GM10248 (cell line): ENCODE measurements around the gene ATP1A1.

ENCODE experiments used
- CTCF ChIA-PET: fragments of 300-600 bp; sonication (Branson Sonifier 250); formaldehyde crosslinking; extraction: SDS; loops from one replicate; lab custom pipeline; 2021; ENCODE audit warnings: antibody characterized with exemption; lab: Yijun Ruan, JAX
- POLR2A ChIA-PET: fragments of 350-650 bp; sonication (Branson Sonifier 250); formaldehyde crosslinking; extraction: SDS; loops from one replicate; lab custom pipeline; 2020; ENCODE audit warnings: antibody characterized with exemption; lab: Yijun Ruan, JAX
- DNase-seq: peaks from one replicate; pipeline ENCODE4 v3.0.0; 2012; ENCODE audit errors: extremely low spot score
- CTCF ChIP-seq: IDR thresholded peaks from 2 replicates; pipeline ENCODE4 v1.5.1; 2012; ENCODE audit warnings: mild to moderate bottlenecking, low read depth; ENCODE audit errors: extremely low read depth, missing control alignments, control extremely low read depth

ATP1A1 gene

GRCh38 chr1:116387551-116387950 is 14.5 kb downstream of the ATP1A1 start:
- CTCF ChIA-PET, result interaction anchor here (1.0 to 1.4 kb wide), 2 partner anchors 98 to 249 kb away, joined by 3 read pairs; no protein-coding TSS in a partner anchor
- POLR2A ChIA-PET, result interaction anchor here (0.8 kb wide), 1 partner anchor 17 kb away, joined by 3 read pairs; no protein-coding TSS in a partner anchor
- TF ChIP-seq CTCF, result no peak
- DNase-seq, result no peak

- POLR2A ChIA-PET, result interaction anchor here (0.8 kb wide), 1 partner anchor 17 kb away, joined by 3 read pairs; no protein-coding TSS in a partner anchor
- no peak for DNase-seq
- TF ChIP-seq CTCF, result no peak
- CTCF ChIA-PET, result no interaction called here
Observed at GRCh38 chr1:116388122-116388521, 15.1 kb downstream of the ATP1A1 start.

GRCh38 chr1:116389013-116389412 is 16.0 kb downstream of the ATP1A1 start:
- TF ChIP-seq CTCF, result no peak
- no peak for DNase-seq
- POLR2A ChIA-PET, result interaction anchor here (0.9 kb wide), 1 partner anchor 9 kb away, joined by 3 read pairs; no protein-coding TSS in a partner anchor
- CTCF ChIA-PET, result no interaction called here

GRCh38 chr1:116389686-116390085 is 16.6 kb downstream of the ATP1A1 start:
- ChIA-PET CTCF (interaction anchor here (1.4 to 1.6 kb wide), 2 partner anchors 23 to 27 kb away, joined by 3 to 4 read pairs; no protein-coding TSS in a partner anchor), POLR2A (no interaction called here)
- no peak for DNase-seq
- no peak for TF ChIP-seq CTCF

- ChIA-PET POLR2A (no interaction called here), CTCF (interaction anchor here (1.2 to 2.3 kb wide), 6 partner anchors 9 to 251 kb away, joined by 3 to 13 read pairs (median 4); no protein-coding TSS in a partner anchor)
- no peak for TF ChIP-seq CTCF
- DNase-seq, result peak; percentile 24
Observed at GRCh38 chr1:116390195-116390594, 17.2 kb downstream of the ATP1A1 start.

- CTCF ChIA-PET, result interaction anchor here (1.0 to 2.7 kb wide), 8 partner anchors 10 to 252 kb away, joined by 3 to 13 read pairs (median 4); no protein-coding TSS in a partner anchor
- DNase-seq, result no peak
- no peak for TF ChIP-seq CTCF
- POLR2A ChIA-PET, result interaction anchor here (0.5 kb wide), 1 partner anchor 89 kb away, joined by 5 read pairs; no protein-coding TSS in a partner anchor
Observed at GRCh38 chr1:116391185-116391584, 18.1 kb downstream of the ATP1A1 start.
